Activated CD8-positive, alpha-beta memory T cell treated with anti-CD3 and anti-CD28 coated beads for 36 hours (primary cell): ENCODE measurements around the gene ARPC2. TPM values are rescaled to one million over a fixed set of nuclear protein-coding genes. Genes with fewer than 3 reads are reported as not detected.

Experiments used
- CTCF ChIA-PET: fragments of 350-600 bp; sonication (Branson Sonifier 250); formaldehyde crosslinking; loops from one replicate; lab custom pipeline; 2021; ENCODE audit warnings: antibody characterized with exemption; lab: Charles Lee
- POLR2A ChIA-PET: fragments of 350-600 bp; sonication (Branson Sonifier 250); formaldehyde crosslinking; loops from one replicate; lab custom pipeline; 2021; ENCODE audit warnings: antibody characterized with exemption; lab: Charles Lee
- total RNA-seq, 2 experiments: library from RNA; stranded (reverse); gene quantifications; one replicate each; pipeline ENCODE4 v1.2.3, GENCODE V29; 2021

ARPC2 gene
- total RNA-seq, 2 experiments from 2014 or later: 560 to 584 TPM

GRCh38 chr2:218236829-218237228 lies 19.8 kb downstream of the ARPC2 start:
- POLR2A ChIA-PET: no interaction called here
- CTCF ChIA-PET: interaction anchor here (0.7 to 1.3 kb wide), 3 partner anchors 9 to 20 kb away, joined by 3 read pairs; partner anchors contain the start of gene ARPC2

DNA sequence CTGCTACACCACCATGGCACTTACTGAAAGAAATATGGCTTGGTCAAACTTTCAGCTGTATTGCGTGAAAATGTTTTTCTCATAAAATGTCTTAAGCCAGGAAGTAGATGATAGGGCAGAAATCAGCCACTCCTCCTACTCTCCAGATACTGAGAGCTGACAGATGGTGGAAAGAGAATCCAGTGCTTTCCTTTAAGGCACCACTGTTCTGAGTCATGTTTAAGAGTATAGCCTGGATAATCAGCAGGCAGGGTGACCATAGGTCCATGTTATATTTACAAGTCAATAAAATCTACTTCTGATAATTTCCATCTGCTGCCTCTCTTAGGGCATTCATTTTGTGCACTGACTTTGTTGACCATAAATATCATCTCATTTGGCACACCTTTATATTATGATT lies 21.9 kb downstream of the ARPC2 start:
- ChIA-PET POLR2A (no interaction called here), CTCF (no interaction called here)

GRCh38 chr2:218244204-218244603 lies 27.2 kb downstream of the ARPC2 start:
- ChIA-PET POLR2A (no interaction called here), CTCF (interaction anchor here (1.5 kb wide), 1 partner anchor 12 kb away, joined by 4 read pairs; no protein-coding TSS in a partner anchor)

GRCh38 chr2:218244665-218245064 lies 27.7 kb downstream of the ARPC2 start:
- ChIA-PET POLR2A (no interaction called here), CTCF (interaction anchor here (1.5 kb wide), 1 partner anchor 11 kb away, joined by 4 read pairs; no protein-coding TSS in a partner anchor)

GRCh38 chr2:218245214-218245613 lies 28.2 kb downstream of the ARPC2 start:
- CTCF ChIA-PET: interaction anchor here (0.7 to 1.5 kb wide), 3 partner anchors 8 to 85 kb away, joined by 3 to 4 read pairs (median 4); no protein-coding TSS in a partner anchor

DNA sequence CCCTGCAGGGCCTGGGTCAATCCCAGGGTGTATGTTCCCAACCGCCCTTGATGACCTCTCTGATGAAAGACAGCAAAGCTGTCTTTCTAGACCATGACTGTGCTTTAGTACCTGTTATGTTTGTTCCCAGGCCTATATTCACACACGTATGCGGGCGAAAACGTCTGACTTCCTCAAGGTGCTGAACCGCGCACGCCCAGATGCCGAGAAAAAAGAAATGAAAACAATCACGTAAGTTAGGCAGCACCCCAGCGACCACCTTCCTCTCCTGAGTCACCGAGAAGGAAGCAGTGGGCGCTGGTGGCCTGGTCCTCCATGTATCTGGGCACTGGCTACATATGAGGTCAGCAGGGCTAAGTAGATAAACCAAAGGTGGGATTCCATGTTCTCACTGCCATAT lies 32.7 kb downstream of the ARPC2 start:
- CTCF ChIA-PET: no interaction called here

More at GRCh38 chr2:218245214-218245613, 28.2 kb downstream of the ARPC2 start:
- POLR2A ChIA-PET: interaction anchor here (0.6 kb wide), 1 partner anchor 12 kb away, joined by 3 read pairs; no protein-coding TSS in a partner anchor

DNA sequence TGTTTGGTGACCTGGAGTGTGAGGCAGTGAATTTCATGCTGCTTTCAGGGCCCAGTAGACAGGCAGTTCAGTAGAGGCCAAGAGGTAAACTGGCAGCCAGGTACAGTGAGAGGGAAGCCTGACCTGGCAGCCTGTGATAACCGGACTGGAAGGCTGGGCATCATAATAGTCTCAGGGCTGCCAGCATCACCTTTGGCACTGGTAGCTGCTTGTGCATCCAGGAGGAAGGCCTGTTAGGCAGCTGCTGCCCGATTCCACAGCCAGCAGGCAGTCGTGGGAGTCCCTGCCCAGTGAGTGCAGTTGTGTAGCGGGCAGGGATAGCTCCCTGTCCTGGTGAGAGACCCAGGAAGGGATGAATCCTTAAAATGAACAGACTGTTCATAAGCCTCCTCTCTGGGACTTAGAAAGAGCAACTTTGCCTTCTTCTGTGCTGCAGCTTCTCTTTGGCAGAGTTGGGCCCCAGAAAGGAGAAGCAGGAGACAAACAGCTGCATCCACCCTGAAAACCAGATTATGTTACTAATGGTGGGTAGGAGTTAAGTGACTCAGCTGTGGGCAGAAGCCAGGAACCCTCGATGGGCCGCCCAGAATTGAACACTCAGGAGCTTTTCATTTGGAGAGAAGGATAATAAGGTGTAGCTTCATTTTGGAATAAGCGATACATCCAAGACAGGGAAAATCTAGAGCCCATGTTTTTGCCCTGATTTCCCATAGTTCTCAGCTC lies 35.7 kb downstream of the ARPC2 start:
- POLR2A ChIA-PET: no interaction called here
- CTCF ChIA-PET: interaction anchor here (1.3 to 1.5 kb wide), 2 partner anchors 9 to 18 kb away, joined by 4 to 5 read pairs; partner anchors contain the start of genes GPBAR1 and PNKD

More for the DNA sequence above, 32.7 kb downstream of the ARPC2 start:
- POLR2A ChIA-PET: no interaction called here

DNA sequence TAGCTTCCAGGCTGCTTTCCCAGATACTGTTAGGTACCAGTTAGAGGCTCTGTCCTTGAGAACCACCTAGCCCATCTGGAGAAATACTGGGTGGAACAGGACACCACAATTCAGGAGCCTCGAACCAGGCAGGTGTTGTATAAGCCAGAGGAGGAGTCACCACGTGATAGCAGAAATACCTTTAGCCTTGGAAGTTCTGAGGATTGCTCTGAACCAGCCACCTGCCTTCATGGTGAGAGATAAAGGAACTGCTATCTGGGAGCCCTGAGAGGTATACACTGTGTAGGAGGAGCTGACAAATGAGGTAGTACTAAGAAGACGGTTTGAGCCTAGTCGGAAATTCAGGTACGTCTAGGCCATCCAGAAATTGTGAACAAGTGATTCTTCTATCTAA lies 36.2 kb downstream of the ARPC2 start:
- ChIA-PET POLR2A (interaction anchor here (1.1 kb wide), 1 partner anchor 10 kb away, joined by 3 read pairs; no protein-coding TSS in a partner anchor), CTCF (interaction anchor here (1.5 kb wide), 1 partner anchor 18 kb away, joined by 5 read pairs; the partner anchor contains the start of gene PNKD)

- ChIA-PET POLR2A (interaction anchor here (0.6 to 1.0 kb wide), 2 partner anchors 15 to 35 kb away, joined by 3 to 5 read pairs; partner anchors contain the start of genes AAMP and PNKD), CTCF (interaction anchor here (0.8 to 1.8 kb wide), 3 partner anchors 10 to 25 kb away, joined by 3 to 6 read pairs (median 4); no protein-coding TSS in a partner anchor)
These were observed 38.5 kb downstream of the ARPC2 start for GRCh38 chr2:218255446-218255845.

- POLR2A ChIA-PET: interaction anchor here (0.6 kb wide), 3 partner anchors 12 to 696 kb away, joined by 3 to 7 read pairs (median 5); no protein-coding TSS in a partner anchor
- CTCF ChIA-PET: interaction anchor here (0.7 to 3.7 kb wide), 9 partner anchors 10 to 90 kb away, joined by 3 to 20 read pairs (median 5); partner anchors contain the start of genes AAMP, CXCR1 and PNKD
These were observed 39.8 kb downstream of the ARPC2 start for GRCh38 chr2:218256612-218257350.

DNA sequence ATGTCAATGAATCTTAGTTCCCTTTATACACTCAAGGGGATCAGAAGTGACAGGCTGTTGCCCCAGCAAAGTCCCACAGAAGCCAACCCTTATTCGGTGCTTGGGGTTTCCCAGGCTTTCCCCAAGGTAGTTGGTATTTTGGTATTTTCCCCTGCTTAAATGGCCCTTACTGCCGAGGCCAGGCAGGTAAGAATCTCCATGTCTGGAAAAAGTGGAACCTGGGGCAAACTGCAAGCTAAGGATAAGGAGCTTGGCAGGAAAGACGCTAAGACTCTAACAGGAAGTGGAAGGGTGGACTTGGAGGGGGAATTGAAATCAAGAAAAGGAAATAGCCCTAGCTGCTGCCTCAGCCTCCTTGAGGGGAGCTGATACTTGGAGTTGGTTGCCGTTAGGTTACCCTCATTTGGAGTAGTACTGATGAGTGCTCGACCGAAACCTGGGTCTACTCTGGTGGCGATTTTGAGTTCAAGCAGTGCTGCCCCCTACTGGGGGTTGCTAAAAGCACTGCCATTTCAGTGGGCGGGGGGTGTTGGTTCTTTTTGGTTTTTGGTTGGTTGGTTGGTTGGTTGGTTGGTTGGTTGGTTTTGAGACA lies 40.5 kb downstream of the ARPC2 start:
- POLR2A ChIA-PET: interaction anchor here (0.6 kb wide), 2 partner anchors 12 to 16 kb away, joined by 3 to 7 read pairs; no protein-coding TSS in a partner anchor

DNA sequence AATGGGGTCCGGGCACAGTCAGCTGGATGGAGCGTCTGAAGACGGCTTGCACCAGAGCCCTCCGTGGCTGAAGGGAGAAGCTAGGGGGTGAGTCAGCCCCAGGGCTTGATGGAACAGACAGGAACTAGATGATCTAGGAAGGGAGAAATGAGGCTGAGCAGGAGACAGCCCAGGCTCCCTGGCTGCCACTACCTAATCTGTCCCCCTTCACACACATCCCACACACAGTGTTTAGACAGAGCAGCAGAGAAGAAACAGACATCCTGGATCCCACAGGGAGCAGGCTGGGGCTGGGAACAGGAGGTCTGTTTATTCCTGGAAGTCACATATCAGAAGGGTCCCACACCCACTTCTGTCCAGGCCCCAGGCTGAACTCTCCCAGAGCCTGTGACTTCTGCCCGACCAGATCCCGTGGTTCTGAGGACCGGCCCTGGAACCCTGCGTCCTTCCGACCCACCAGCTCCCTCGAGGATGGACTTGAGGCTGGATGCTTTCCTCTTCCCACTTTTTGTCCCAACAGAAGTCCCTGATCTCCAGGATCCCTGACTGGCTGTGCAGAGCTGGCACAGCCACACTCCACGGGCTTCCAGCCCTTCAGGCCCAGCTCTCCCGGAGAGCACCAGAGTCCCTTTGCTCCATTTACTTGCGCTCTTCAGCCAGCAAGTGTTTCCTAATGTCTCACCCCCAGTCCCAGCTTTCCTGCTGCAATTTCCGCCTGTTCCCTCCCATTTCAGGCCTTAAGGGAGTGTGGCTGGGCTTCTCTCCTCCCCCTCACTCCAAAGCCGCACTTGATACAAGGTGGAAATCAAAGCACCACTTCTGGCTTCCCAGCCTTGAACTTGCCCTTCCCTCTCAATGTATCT lies 42.3 kb downstream of the ARPC2 start:
- POLR2A ChIA-PET: no interaction called here
- CTCF ChIA-PET: interaction anchor here (0.9 to 3.7 kb wide), 3 partner anchors 11 to 75 kb away, joined by 3 to 20 read pairs (median 6); partner anchors contain the start of genes AAMP and PNKD

More for the DNA sequence above, 40.5 kb downstream of the ARPC2 start:
- CTCF ChIA-PET: interaction anchor here (0.7 to 3.7 kb wide), 9 partner anchors 9 to 91 kb away, joined by 3 to 20 read pairs (median 5); partner anchors contain the start of genes AAMP, CXCR1 and PNKD

- CTCF ChIA-PET: interaction anchor here (1.7 to 3.7 kb wide), 2 partner anchors 8 to 76 kb away, joined by 4 to 20 read pairs; no protein-coding TSS in a partner anchor
- POLR2A ChIA-PET: no interaction called here
These were observed 43.2 kb downstream of the ARPC2 start for GRCh38 chr2:218260166-218260565.

- ChIA-PET CTCF (interaction anchor here (1.7 kb wide), 1 partner anchor 9 kb away, joined by 4 read pairs; no protein-coding TSS in a partner anchor), POLR2A (no interaction called here)
These were observed 43.9 kb downstream of the ARPC2 start, which contains the start of gene GPBAR1 for GRCh38 chr2:218260742-218261422. GPBAR1 (plus strand) TSS chr2:218261015; CDS start chr2:218262725, 1,710 bp downstream.

DNA sequence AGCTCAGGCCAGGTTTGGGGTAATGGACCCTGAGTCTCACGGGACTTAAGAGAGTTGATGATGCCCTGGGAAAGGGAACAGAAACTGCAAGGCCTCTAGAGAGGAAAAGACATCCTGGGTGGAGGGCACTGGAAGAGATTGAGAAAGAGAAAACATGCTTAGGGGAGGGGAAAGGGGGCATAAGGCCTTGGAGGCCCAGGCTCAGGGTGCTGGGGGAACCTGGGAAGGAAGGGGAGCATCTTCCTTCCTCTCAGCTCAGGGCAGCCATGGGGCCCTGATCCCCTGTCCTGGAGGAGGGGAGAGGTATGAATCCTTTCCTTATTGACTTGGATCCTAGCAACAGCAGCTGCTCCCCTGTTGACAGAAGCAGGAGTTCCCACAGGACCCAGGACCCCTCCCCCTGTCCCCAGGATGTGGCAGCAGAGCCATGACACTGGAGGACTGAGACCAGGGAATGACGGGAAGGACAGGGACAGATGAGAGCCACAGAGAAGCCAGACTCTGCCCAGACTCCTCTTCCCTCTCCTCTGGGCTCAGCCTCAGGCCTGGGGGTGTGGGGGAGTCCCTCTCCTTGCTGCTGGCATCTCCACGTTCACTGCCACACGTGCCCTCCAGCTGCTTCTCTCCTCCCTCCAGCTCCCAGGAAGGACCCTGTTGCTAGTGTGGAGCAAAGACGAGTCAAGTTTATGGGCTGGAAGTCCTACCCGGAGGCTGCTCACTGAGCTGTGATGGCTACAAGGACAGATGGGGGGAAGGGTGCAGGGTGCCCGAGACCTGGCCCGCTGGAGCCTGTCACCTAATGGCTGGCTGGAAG lies 44.6 kb downstream of the ARPC2 start:
- POLR2A ChIA-PET: no interaction called here
- CTCF ChIA-PET: interaction anchor here (1.7 kb wide), 1 partner anchor 9 kb away, joined by 4 read pairs; no protein-coding TSS in a partner anchor

DNA sequence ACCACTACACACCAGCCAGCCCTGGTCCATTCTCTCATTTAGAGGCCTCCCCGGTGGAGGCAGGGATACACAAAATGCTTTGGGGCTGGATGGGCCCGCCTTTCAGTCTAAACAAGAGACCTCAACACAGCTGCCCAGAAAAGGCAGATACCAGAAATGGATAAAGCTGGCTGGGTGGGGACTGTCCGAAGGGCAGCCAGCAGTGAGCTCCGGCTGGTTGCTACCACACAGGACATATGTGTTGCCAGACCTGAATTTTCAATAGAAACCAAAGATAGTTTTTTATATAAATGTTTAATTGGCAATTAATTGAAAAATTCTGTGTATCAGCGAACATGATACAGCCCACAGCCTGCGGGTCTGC lies 45.2 kb downstream of the ARPC2 start:
- ChIA-PET POLR2A (interaction anchor here (0.6 kb wide), 1 partner anchor 512 kb away, joined by 4 read pairs; no protein-coding TSS in a partner anchor), CTCF (interaction anchor here (1.7 kb wide), 1 partner anchor 10 kb away, joined by 4 read pairs; no protein-coding TSS in a partner anchor)
